Hepatocyte (in vitro differentiated cells): ENCODE data around the gene CHTOP.

ENCODE experiments used
- CTCF ChIP-seq: fragments of 200-600 bp; sonication (generic); IDR thresholded peaks from 2 replicates; pipeline ENCODE4 v1.5.1; 2016; ENCODE audit warnings: antibody characterized with exemption, mild to moderate bottlenecking; ENCODE audit not compliant: poor library complexity
- EZH2 ChIP-seq: fragments of 200-600 bp; sonication (generic); IDR thresholded peaks from 2 replicates; pipeline ENCODE4 v1.6.1; 2016; ENCODE audit warnings: antibody characterized with exemption, mild to moderate bottlenecking, borderline replicate concordance

DNA sequence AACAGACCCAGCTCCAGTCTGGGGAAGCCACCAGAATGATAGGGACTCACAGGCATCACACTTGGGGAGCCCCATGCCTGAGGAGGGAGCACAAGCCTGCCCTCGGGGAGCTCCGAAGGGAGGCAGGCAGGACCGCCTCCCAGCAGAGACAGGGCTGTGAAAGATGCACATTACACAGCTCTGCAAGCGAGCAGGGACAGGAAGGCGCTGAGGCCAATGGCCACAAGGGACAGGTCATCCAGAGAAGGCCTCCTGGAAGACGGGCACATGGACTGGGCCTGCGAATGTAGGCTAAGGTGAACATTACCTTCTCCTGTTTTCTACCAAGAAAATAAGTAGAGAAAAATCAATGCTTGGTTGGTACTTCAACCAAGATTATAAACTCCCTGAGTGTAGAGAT is 48.9 kb downstream of the CHTOP start:
- no peak for TF ChIP-seq CTCF
- TF ChIP-seq EZH2 = no peak
